Upper lobe of left lung (tissue), 6 donors: ENCODE measurements around the gene PLXNA1. TPM values are rescaled to one million over a fixed set of nuclear protein-coding genes. Genes with fewer than 3 reads are reported as not detected.

Experiments used
- ATAC-seq, 2 donors: fragments of 200-7000 bp; cut with Tn5 transposase; one replicate each; pipeline ENCODE4 v1.9.1; 2022; ENCODE audit warnings: mild to moderate bottlenecking in 2 of 2, moderate library complexity in 2 of 2; ENCODE audit not compliant: low FRiP score in 2 of 2
- DNase-seq, 2 donors: peaks; one replicate each; pipeline ENCODE4 v3.0.0-alpha.2; 2019 to 2020
- H3K27ac ChIP-seq, 4 donors: fragments of 200-600 bp; sonication (generic); one replicate each; pipeline ENCODE4 v1.5.1; 2016 to 2019
- H3K27me3 ChIP-seq, 4 donors: fragments of 200-600 bp; sonication (generic); one replicate each; pipeline ENCODE4 v1.5.1; 2017 to 2019
- H3K36me3 ChIP-seq, 4 donors: fragments of 200-600 bp; sonication (generic); one replicate each; pipeline ENCODE4 v1.5.1; 2016 to 2019
- H3K4me1 ChIP-seq, 4 donors: fragments of 200-600 bp; sonication (generic); one replicate each; pipeline ENCODE4 v1.5.1; 2018 to 2019
- H3K4me3 ChIP-seq, 4 donors: fragments of 200-600 bp; sonication (generic); one replicate each; pipeline ENCODE4 v1.5.1; 2017 to 2019; ENCODE audit warnings: mild to moderate bottlenecking in 2 of 4, moderate library complexity in 1 of 4
- H3K9me3 ChIP-seq, 4 donors: fragments of 200-600 bp; sonication (generic); one replicate each; pipeline ENCODE4 v1.5.1; 2018 to 2019
- CTCF ChIP-seq, 6 experiments: fragments of 450-650 bp in 4 of 6; fragments of 200-600 bp in 2 of 6; sonication (generic) in 2 of 6; IDR thresholded peaks; one replicate each; pipeline ENCODE4 v1.5.1; 2016 to 2019; ENCODE audit warnings: antibody characterized with exemption in 6 of 6
- EP300 ChIP-seq, 4 donors: sonication (generic); formaldehyde crosslinking; IDR thresholded peaks; one replicate each; pipeline ENCODE4 v1.5.1; 2017; ENCODE audit warnings: antibody characterized with exemption in 4 of 4, control low read depth in 2 of 4
- POLR2A ChIP-seq, 4 donors: fragments of 450-650 bp; IDR thresholded peaks; one replicate each; pipeline ENCODE4 v1.5.1; 2016 to 2017; ENCODE audit warnings: antibody characterized with exemption in 4 of 4, mild to moderate bottlenecking in 2 of 4
- POLR2AphosphoS5 ChIP-seq, 2 donors: sonication (generic); formaldehyde crosslinking; IDR thresholded peaks; one replicate each; pipeline ENCODE4 v1.5.1; 2017; ENCODE audit warnings: antibody characterized with exemption in 2 of 2
- WGBS, 2 donors: methylation state at CpG; one replicate each; pipeline ENCODE4 v1.1.5; 2017 to 2018; 5-methylcytosine and 5-hydroxymethylcytosine counted together
- total RNA-seq, 6 donors: library from RNA; depleted of rRNA in 4 of 6; stranded (reverse); fragments of >200 nt in 4 of 6; gene quantifications; one replicate each; pipeline versions ENCODE4 v1.1.0 to v1.2.1, GENCODE V29; 2016 to 2021
- donor health status: DM: no; HTN: no; CAD: no; lungs with moderate emphysema.
- donor health status: DM: no; HTN: yes; CAD: no; lungs with severe emphysema.

Gene PLXNA1
- total RNA-seq, 6 donors from 2014 or later, result 48.0 to 94.3 (median 73.7) TPM

DNA sequence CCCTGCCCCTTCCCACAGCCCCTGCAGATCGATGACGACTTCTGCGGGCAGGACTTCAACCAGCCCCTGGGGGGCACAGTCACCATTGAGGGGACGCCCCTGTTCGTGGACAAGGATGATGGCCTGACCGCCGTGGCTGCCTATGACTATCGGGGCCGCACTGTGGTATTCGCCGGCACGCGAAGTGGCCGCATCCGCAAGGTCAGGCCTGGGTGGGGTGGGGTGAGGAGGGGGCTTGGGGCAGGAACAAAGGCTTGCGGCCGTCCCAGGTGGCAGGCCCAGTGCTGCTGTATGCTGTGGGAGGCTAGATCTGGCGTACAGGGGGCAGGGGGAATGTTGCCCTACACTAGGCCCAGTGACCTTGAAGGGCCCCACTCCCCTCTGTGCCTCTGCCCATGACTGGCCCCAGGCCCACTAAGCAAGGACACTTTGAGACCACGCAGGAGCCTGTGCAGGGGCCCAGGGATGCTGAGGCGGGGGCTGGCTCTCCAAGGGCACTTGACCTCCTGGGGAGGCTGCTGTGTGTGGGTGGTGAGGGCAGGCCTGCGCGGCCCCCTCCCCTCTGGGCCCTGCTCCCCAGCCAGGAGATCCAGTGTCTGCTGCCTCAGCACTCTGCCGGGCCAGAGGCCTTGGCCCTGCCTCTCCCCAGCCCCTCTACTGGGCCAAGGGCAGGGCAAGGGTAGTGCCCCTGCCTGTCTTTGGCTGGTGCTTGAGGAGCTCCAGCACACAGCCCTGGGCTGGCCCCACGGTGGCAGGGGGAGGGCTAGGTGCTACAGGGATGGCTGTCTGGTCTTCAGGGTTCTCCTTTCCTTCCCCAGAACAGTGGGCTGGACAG, 8.7 kb downstream of the PLXNA1 start:
- H3K27me3 ChIP-seq, result no peaks in the 10 kb centered on the region
- H3K27ac ChIP-seq, result no peak overlapping the region
- ATAC-seq (no peak), DNase-seq (peak in 1 of 2 donors; percentile 76)
- H3K4me1 ChIP-seq, result peaks cover 17 to 40% (median 19%) of the 10 kb centered on the region in 4 donors
- TF ChIP-seq POLR2AphosphoS5 (IDR thresholded peaks at IDR 0.05) (no peak), CTCF (IDR thresholded peaks at IDR 0.05) (no peak), POLR2A (IDR thresholded peaks at IDR 0.05) (no peak), EP300 (IDR thresholded peaks at IDR 0.05) (no peak)
- peaks cover 4 to 33% (median 27%) of the 10 kb centered on the region in 4 donors for H3K36me3 ChIP-seq
- no peaks in the 10 kb centered on the region for H3K9me3 ChIP-seq
- no peak overlapping the region for H3K4me3 ChIP-seq
- WGBS, 2 donors, result 92 to 97% methylated on average over 18 to 21 of the region's 24 CpGs

DNA sequence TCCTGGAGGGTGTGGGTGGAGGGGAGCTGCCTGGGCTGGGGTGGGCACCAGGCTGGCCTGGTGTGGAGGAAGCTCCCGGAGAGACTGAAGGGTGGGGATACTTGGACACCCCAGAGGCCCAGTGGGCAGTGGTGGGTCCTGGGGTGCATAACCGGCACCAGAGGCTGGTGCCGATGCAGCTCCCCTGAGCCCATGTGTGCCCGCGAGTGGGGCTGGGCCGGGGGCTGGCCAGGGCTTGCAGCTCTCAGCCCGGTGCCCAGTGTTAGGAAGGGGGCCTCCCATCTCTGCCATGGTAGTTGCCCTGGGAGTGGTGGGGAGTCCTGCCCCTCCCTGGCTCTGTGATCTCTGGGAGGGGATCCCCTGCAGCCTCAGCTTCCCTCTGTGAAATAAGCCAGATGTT, 9.3 kb downstream of the PLXNA1 start:
- WGBS, 2 donors, result 95% methylated on average over 7 of the region's 7 CpGs; no CpG with 5 or more reads in 1 of the 2 donors
- DNase-seq, result no peak
- no peak overlapping the region for H3K27ac ChIP-seq

DNA sequence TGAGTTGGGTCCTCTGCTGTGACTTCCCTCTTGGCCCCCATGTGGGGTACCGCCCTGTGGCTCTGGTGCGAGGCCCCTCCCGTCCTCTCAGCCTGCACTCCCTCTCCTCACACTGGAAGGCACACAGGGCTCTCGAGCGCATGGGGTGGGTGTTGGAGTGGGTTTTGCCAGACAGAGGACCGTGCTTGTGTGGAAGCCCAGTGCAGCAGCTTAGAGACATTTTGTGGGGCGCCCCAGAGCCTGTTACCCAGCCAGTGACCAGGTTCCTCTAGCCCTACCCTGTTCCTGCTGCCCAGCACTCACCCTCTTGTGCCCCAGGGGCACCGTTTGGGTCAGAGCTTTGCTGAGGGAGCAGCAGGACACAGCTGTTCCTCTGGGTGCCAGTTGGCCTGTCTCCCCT, 9.9 kb downstream of the PLXNA1 start:
- H3K4me3 ChIP-seq, result no peak overlapping the region
- H3K36me3 ChIP-seq, result peaks cover 4 to 33% (median 28%) of the 10 kb centered on the region in 4 donors
- TF ChIP-seq EP300 (IDR thresholded peaks at IDR 0.05) (no peak), POLR2A (IDR thresholded peaks at IDR 0.05) (no peak)
- H3K9me3 ChIP-seq, result no peaks in the 10 kb centered on the region
- H3K4me1 ChIP-seq, result peaks cover 14 to 30% (median 16%) of the 10 kb centered on the region in 4 donors
- H3K27me3 ChIP-seq, result no peaks in the 10 kb centered on the region
- peak overlapping the region in 1 of 4 donors; percentile 19 for H3K27ac ChIP-seq
- WGBS, 2 donors, result 60 to 90% methylated on average over 1 to 8 of the region's 8 CpGs
- no peak for ATAC-seq
- peak in 1 of 2 donors; percentile 50 for DNase-seq

More for the DNA sequence above, 9.3 kb downstream of the PLXNA1 start:
- Histone ChIP-seq H3K9me3 (no peaks in the 10 kb centered on the region), H3K4me3 (no peak overlapping the region), H3K36me3 (peaks cover 4 to 33% (median 28%) of the 10 kb centered on the region in 4 donors), H3K4me1 (peaks cover 14 to 34% (median 16%) of the 10 kb centered on the region in 4 donors), H3K27me3 (no peaks in the 10 kb centered on the region)
- TF ChIP-seq CTCF (IDR thresholded peaks at IDR 0.05), result no peak
- TF ChIP-seq POLR2A (IDR thresholded peaks at IDR 0.05), result no peak
- no peak for TF ChIP-seq EP300 (IDR thresholded peaks at IDR 0.05)
- no peak for TF ChIP-seq POLR2AphosphoS5 (IDR thresholded peaks at IDR 0.05)
- no peak for ATAC-seq

DNA sequence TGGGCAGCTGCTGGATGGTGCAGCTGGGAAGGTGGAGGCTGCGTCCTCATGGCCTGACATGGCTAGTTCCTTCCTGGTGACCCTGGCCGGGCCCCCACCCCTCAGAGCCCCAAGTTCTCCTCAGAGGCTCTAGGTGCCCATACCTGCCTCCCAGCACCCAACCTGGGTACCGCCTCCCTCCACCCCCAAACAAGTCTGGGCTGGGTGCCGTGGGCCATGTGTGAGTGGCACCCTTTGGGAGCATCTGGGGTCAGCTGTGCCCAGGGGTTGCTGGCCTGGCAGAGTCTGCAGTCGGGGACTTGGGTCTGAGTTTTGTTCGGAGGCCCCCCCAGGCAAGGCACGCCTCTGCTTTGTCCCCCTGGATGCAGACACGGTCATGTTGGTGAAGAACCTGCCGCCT, 10.5 kb downstream of the PLXNA1 start:
- TF ChIP-seq POLR2A (IDR thresholded peaks at IDR 0.05) (no peak), CTCF (IDR thresholded peaks at IDR 0.05) (no peak), EP300 (IDR thresholded peaks at IDR 0.05) (no peak), POLR2AphosphoS5 (IDR thresholded peaks at IDR 0.05) (no peak)
- Histone ChIP-seq H3K27ac (peak overlapping the region in 1 of 4 donors; percentile 19), H3K4me1 (peaks cover 15 to 32% (median 19%) of the 10 kb centered on the region in 4 donors), H3K36me3 (peaks cover 4 to 33% (median 27%) of the 10 kb centered on the region in 4 donors), H3K4me3 (no peak overlapping the region), H3K27me3 (no peaks in the 10 kb centered on the region), H3K9me3 (no peaks in the 10 kb centered on the region)
- DNase-seq (peak in 1 of 2 donors; percentile 62), ATAC-seq (no peak)
- 87 to 99% methylated on average over 5 to 9 of the region's 9 CpGs for WGBS, 2 donors

DNA sequence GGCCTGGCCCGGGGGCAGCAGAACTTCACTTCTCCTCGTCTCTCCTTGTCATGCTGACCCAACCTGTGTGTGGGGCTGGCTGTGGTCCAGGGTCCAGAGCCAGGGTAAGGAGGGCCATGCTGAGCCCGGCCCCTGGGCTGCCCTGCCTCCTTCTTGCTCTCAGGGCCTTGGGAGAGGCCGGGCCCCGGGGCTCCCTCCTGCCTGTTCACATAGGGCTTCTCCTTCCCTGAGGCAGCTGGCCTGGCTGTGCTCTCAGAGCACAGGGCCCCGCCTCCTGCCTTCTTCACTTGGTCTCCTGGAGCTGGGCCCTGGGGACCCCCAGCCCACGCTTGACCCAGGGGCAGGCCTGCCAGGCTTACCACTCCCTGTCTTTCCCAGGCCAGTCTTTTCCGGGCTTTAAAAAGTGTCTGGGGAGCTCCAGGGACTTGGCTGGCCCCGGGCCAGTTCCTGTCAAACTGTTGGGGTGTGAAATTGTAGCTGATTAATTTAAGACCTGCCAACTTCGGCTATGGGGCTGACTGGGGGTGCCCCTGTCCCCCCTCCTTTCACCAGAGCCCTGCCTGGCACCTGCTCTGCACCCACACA, 11.8 kb downstream of the PLXNA1 start:
- H3K4me1 ChIP-seq, result peaks cover 19 to 45% (median 32%) of the 10 kb centered on the region in 4 donors
- 39 to 68% methylated on average over 3 to 9 of the region's 10 CpGs for WGBS, 2 donors
- H3K4me3 ChIP-seq, result no peak overlapping the region
- H3K27me3 ChIP-seq, result no peaks in the 10 kb centered on the region
- no peaks in the 10 kb centered on the region for H3K9me3 ChIP-seq
- TF ChIP-seq EP300 (IDR thresholded peaks at IDR 0.05), result no peak
- no peak for TF ChIP-seq CTCF (IDR thresholded peaks at IDR 0.05)
- TF ChIP-seq POLR2A (IDR thresholded peaks at IDR 0.05), result no peak
- TF ChIP-seq POLR2AphosphoS5 (IDR thresholded peaks at IDR 0.05), result no peak
- ATAC-seq, result peak in 1 of 2 donors; percentile 5
- H3K27ac ChIP-seq, result peak overlapping the region in 3 of 4 donors; percentile 52 to 81 (median 60)
- DNase-seq, result peak in 1 of 2 donors; percentile 76
- peaks cover 0 to 20% (median 16%) of the 10 kb centered on the region in 4 donors for H3K36me3 ChIP-seq
